Thoracic aorta (tissue), 2 donors: Measurements from ENCODE around the gene NRXN2. TPM values are rescaled to one million over a fixed set of nuclear protein-coding genes. Genes with fewer than 3 reads are reported as not detected.

ENCODE experiments used
- ATAC-seq: fragments of 150-250 bp; one replicate; pipeline ENCODE4 v1.8.0; 2017; ENCODE audit warnings: low read depth; ENCODE audit not compliant: insufficient number of reproducible peaks, low FRiP score
- DNase-seq: peaks from one replicate; pipeline ENCODE4 v3.0.0-alpha.2; 2020; ENCODE audit warnings: low spot score
- H3K27ac ChIP-seq, 2 donors: fragments of 200-600 bp; sonication (generic); 1 replicate in 1 of 2; 2 replicates in 1 of 2; pipeline ENCODE4 v1.5.1; 2016; ENCODE audit warnings: mild to moderate bottlenecking in 2 of 2, moderate library complexity in 2 of 2
- H3K27me3 ChIP-seq: fragments of 200-600 bp; sonication (generic); replicated peaks from 2 replicates; pipeline ENCODE4 v1.6.0; 2016; ENCODE audit warnings: mild to moderate bottlenecking; ENCODE audit not compliant: insufficient read depth
- H3K36me3 ChIP-seq: fragments of 200-600 bp; sonication (generic); one replicate; pipeline ENCODE4 v1.5.1; 2016
- H3K4me1 ChIP-seq, 2 donors: fragments of 200-600 bp; sonication (generic); 1 replicate in 1 of 2; 2 replicates in 1 of 2; pipeline versions ENCODE4 v1.5.1 to v1.6.0; 2016; ENCODE audit warnings: low read depth in 2 of 2, mild to moderate bottlenecking in 1 of 2; ENCODE audit not compliant: control insufficient read depth in 1 of 2
- H3K4me3 ChIP-seq: fragments of 200-600 bp; sonication (generic); 2 replicates; pipeline ENCODE4 v1.5.1; 2016; ENCODE audit warnings: mild to moderate bottlenecking
- H3K9me3 ChIP-seq: fragments of 200-600 bp; sonication (generic); 2 replicates; pipeline ENCODE4 v1.5.1; 2016
- total RNA-seq, 2 donors: library from RNA; depleted of rRNA; stranded (reverse); fragments of >200 nt; gene quantifications; one replicate each; pipeline versions ENCODE4 v1.1.0 to v1.2.3, GENCODE V29; 2016
- TF ChIP-seq, protein P1 (sequence below): fragments of 200-600 bp; sonication (generic); IDR thresholded peaks from one replicate; pipeline ENCODE4 v1.5.1; 2019; ENCODE audit warnings: antibody characterized with exemption

Gene NRXN2
- total RNA-seq, 2 donors from 2014 or later = 40.3 to 41.3 TPM

DNA sequence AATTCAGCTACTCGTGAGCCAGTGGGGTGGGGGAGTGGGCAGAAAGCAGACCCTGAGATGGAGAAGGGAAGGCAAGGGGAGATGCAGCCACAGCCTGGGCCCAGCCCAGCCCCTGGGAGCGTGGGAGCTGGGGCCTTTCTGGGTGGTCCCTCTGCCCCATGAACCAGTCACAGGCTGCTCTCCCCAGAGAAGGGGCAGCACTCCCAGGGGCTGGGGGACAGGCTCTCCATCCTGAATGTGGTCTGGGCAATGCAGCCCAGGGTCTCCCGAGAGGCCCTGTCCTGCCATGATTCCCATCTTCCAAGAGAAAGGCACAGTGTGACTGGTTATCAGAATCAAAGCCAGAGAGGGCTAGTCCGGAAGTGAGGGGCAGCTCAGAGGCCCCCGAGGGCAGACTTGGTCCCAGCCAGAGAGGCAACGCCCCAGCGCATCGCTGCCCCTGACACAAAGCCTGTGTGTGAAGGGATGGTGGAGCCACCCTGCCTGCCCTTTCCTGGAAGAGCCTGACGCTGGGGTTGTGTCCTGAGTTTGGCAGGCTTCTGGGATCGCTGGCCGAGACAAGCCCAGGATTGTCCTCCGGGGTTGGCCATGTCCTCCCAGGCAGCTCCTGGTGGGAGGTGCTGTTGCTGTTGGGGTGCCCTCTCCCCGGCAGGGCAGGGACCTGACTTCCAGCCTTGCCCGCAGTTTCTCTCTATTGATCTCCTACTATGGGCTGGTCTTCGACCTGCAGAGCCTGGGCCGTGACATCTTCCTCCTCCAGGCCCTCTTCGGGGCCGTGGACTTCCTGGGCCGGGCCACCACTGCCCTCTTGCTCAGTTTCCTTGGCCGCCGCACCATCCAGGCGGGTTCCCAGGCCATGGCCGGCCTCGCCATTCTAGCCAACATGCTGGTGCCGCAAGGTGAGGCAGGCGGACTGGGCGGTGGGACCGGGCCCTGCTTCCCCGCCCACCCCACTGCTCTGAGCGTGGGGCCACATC is 155.8 kb downstream of the NRXN2 start:
- TF ChIP-seq, protein P1, sequence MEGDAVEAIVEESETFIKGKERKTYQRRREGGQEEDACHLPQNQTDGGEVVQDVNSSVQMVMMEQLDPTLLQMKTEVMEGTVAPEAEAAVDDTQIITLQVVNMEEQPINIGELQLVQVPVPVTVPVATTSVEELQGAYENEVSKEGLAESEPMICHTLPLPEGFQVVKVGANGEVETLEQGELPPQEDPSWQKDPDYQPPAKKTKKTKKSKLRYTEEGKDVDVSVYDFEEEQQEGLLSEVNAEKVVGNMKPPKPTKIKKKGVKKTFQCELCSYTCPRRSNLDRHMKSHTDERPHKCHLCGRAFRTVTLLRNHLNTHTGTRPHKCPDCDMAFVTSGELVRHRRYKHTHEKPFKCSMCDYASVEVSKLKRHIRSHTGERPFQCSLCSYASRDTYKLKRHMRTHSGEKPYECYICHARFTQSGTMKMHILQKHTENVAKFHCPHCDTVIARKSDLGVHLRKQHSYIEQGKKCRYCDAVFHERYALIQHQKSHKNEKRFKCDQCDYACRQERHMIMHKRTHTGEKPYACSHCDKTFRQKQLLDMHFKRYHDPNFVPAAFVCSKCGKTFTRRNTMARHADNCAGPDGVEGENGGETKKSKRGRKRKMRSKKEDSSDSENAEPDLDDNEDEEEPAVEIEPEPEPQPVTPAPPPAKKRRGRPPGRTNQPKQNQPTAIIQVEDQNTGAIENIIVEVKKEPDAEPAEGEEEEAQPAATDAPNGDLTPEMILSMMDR = no peak
- H3K4me1 ChIP-seq = no peaks in the 10 kb centered on the region
- H3K27ac ChIP-seq = no peak overlapping the region
- ATAC-seq = no peak
- no peaks in the 10 kb centered on the region for H3K27me3 ChIP-seq
- H3K9me3 ChIP-seq = no peaks in the 10 kb centered on the region
- no peak for DNase-seq
- H3K36me3 ChIP-seq = no peaks in the 10 kb centered on the region
- H3K4me3 ChIP-seq = no peak overlapping the region

DNA sequence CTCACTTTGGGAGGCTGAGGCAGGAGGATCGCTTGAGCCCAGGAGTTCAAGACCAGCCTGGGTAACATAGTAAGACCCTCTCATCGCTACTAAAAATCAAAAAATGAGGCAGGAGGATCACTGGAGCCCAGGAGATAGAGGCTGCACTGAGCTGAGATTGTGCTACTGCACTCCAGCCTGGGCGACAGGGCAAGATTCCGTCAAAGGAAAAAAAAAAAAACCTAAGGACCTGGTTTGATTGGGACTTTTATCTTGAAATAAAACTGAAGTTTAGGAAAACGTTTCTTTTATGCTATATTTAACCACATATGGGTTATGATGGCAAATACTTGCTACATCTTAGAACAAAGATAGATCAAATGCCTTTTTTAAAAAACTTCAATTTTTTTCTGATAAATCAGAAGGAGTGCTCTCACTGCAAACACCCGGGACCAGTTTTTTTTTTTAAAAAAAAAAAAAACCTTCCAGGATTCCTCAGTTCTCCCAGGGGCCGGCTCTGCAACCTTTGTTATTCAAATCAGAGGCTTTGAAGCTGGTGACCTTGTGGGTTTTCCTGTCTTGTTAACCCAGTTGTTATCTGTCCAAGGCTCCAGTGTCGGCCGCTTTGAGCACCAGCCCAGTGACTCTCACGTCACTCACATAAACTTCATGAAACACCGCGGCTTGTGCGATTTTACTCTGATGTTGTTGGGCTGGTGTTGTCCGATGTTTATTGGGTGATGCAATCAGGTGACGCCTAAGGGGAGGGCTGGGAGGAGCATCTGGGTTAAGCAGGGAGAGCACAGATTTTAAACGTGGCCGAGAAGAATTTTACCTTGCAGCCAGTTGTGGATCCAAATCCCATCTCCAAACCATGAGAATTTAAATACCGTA is 156.7 kb downstream of the NRXN2 start:
- Histone ChIP-seq H3K27me3 (no peaks in the 10 kb centered on the region), H3K27ac (no peak overlapping the region), H3K4me1 (no peaks in the 10 kb centered on the region), H3K9me3 (no peaks in the 10 kb centered on the region), H3K4me3 (no peak overlapping the region), H3K36me3 (no peaks in the 10 kb centered on the region)
- no peak for DNase-seq
- ATAC-seq = no peak
- TF ChIP-seq, protein P1 = no peak

DNA sequence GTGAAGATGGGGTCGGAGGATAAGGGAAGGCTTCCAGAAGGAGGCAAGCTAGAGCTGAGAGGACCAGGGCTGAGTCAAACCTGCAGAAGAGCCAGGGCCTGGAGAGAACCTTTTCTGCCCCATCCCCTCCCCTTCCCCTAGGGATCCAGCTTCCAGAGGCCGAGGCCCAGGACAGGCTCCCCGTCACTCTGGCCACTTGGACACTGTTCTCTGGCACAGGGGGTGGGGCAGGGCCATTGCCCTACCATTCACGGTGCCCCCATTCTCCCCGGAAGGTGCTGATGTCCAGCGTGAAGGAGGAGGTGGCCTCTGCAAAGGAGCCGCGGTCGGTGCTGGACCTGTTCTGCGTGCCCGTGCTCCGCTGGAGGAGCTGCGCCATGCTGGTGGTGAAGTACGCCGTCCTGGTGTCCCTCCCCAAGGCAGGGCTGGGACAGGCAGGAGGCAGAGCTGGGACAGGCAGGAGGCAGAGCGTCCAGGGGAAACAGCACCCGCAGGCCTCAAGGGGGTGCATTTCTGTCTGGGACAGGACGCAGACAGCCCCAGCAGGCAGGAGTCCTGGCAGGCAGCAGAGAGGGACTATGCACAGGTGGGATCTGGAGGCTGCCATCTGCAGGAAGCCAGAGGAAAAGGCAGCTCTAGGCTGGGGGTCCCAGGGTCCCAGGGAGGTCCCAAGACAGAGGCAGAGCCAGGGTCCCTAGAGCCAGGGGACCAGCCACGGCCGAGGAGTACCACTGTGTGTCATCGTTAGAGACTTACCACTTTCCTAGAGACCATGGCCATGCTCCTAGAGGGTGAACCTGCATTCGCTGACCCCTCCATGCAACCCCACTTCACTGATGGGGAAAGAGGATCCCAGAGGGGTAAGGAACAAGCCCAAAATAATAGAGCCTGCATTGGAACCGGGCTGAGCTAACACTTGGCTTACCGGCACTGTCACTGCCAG is 157.8 kb downstream of the NRXN2 start:
- ATAC-seq (no peak), DNase-seq (no peak)
- Histone ChIP-seq H3K9me3 (no peaks in the 10 kb centered on the region), H3K27ac (no peak overlapping the region), H3K27me3 (no peaks in the 10 kb centered on the region), H3K36me3 (no peaks in the 10 kb centered on the region), H3K4me3 (no peak overlapping the region), H3K4me1 (no peaks in the 10 kb centered on the region)
- TF ChIP-seq, protein P1 = no peak

DNA sequence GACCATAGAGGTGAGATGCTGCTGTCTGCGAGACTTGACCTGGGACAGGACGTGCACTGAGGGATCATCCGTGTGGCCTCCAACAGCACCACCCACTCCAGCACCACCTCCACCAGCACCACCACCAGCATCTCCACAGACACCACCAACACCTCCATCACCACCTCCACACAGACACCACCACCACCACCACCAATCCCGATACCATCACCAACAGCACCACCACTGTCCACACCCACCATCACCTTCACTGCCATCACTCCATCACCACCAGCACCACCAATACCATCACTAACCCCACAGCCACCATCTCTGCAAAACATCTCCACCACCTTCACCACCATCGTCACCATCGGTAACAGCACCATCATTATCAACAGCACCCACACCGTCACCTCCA is 158.6 kb downstream of the NRXN2 start:
- H3K4me3 ChIP-seq = no peak overlapping the region
- DNase-seq (no peak), ATAC-seq (peak; percentile 10)
- no peaks in the 10 kb centered on the region for H3K36me3 ChIP-seq
- no peak overlapping the region for H3K27ac ChIP-seq
- no peaks in the 10 kb centered on the region for H3K4me1 ChIP-seq
- H3K9me3 ChIP-seq = no peaks in the 10 kb centered on the region
- H3K27me3 ChIP-seq = no peaks in the 10 kb centered on the region
- TF ChIP-seq, protein P1 = no peak
